HL-60 (cell line): Measurements from ENCODE around the gene SCN1B.

Experiments
- DNase-seq, 2 experiments: peaks; one replicate each; pipeline ENCODE4 v3.0.0-alpha.2; 2010 to 2020; ENCODE audit warnings: low read depth in 1 of 2, low spot score in 1 of 2
- H3K27ac ChIP-seq: fragments of 250-450 bp; sonication (Bioruptor Pico); replicated peaks from 2 replicates; pipeline ENCODE4 v1.5.1; 2020; ENCODE audit warnings: mild to moderate bottlenecking, moderate library complexity
- H3K27me3 ChIP-seq: fragments of 250-450 bp; sonication (Bioruptor Pico); 2 replicates; pipeline ENCODE4 v1.5.1; 2021; ENCODE audit warnings: mild to moderate bottlenecking, moderate library complexity; ENCODE audit not compliant: insufficient read depth, poor library complexity, severe bottlenecking
- H3K4me3 ChIP-seq: replicated peaks from 2 replicates; pipeline ENCODE4 v1.5.1; 2011; ENCODE audit warnings: mild to moderate bottlenecking, control low read depth, low read length; ENCODE audit not compliant: insufficient read depth
- CTCF ChIP-seq: IDR thresholded peaks from one replicate; pipeline ENCODE4 v1.5.1; 2011; ENCODE audit warnings: low read length, control low read depth, inconsistent platforms; ENCODE audit not compliant: insufficient read depth
- GABPA ChIP-seq: IDR thresholded peaks from 2 replicates; pipeline ENCODE4 v1.6.1; 2012; ENCODE audit warnings: low read depth
- POLR2AphosphoS5 ChIP-seq: IDR thresholded peaks from 2 replicates; pipeline ENCODE4 v1.6.1; 2012; ENCODE audit warnings: low read depth
- REST ChIP-seq: IDR thresholded peaks from 2 replicates; pipeline ENCODE4 v1.6.1; 2012; ENCODE audit warnings: low read depth; ENCODE audit not compliant: insufficient replicate concordance
- SPI1 ChIP-seq: IDR thresholded peaks from 2 replicates; pipeline ENCODE4 v1.6.1; 2012; ENCODE audit warnings: low read depth, mild to moderate bottlenecking, borderline replicate concordance

The SCN1B gene

DNA sequence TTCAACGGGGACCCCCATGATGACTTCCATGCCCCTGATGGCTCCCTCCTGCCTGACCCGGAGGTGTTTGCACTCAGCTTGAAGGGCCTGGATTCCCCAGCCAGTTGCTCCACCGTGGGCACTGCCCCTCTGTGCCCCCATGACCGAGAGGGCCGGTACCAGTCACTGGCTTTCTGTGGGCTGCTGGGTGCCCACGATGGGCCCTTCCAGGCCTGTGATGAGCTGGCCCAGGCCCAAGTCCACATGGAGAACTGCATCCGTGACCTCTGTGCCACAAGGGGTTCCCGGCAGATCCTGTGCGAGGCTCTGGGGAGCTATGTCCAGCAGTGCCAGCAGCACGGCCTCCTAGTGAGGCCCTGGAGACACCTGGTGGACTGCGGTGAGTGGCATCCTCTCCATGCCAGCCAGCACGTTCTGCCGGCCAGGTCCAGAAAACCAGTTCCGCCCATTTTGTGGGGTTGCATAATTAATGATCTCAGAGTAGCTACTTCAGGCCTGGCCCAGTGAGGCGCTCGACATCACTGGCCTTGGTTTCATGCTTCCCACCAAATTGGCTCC, 50.4 kb downstream of the SCN1B start:
- no peak for TF ChIP-seq SPI1
- TF ChIP-seq CTCF = no peak
- no peak for TF ChIP-seq REST
- TF ChIP-seq POLR2AphosphoS5 = no peak
- TF ChIP-seq GABPA = no peak
- DNase-seq = no peak

GRCh38 chr19:35081201-35081600, 50.9 kb downstream of the SCN1B start:
- H3K27ac ChIP-seq = no peak overlapping the region
- H3K27me3 ChIP-seq = no peaks in the 10 kb centered on the region
- no peak for DNase-seq
- H3K4me3 ChIP-seq = no peak overlapping the region
- TF ChIP-seq CTCF (no peak), POLR2AphosphoS5 (no peak), REST (no peak), SPI1 (no peak), GABPA (no peak)

More for the DNA sequence above, 50.4 kb downstream of the SCN1B start:
- Histone ChIP-seq H3K4me3 (no peak overlapping the region), H3K27me3 (no peaks in the 10 kb centered on the region), H3K27ac (no peak overlapping the region)

GRCh38 chr19:35083691-35084508, 53.6 kb downstream of the SCN1B start:
- DNase-seq = no peak
- Histone ChIP-seq H3K27me3 (no peaks in the 10 kb centered on the region), H3K4me3 (no peak overlapping the region), H3K27ac (no peak overlapping the region)
- no peak for TF ChIP-seq REST
- no peak for TF ChIP-seq CTCF
- TF ChIP-seq SPI1 = no peak
